SK-MEL-5 (cell line): Measurements from ENCODE around the gene CCDC12. TPM values are rescaled to one million over a fixed set of nuclear protein-coding genes. Genes with fewer than 3 reads are reported as not detected.

ENCODE experiments used
- DNase-seq: peaks from one replicate; pipeline ENCODE4 v3.0.0-alpha.2; 2016; ENCODE audit warnings: low read depth, low spot score
- in situ Hi-C: cut with HindIII; loops from 2 replicates; pipeline ENCODE4 v1.10.0; 2016; ENCODE audit warnings: low sequenced_read_pairs, high pct_unique_total_duplicates, low pct_unique_long_range_greater_than_20kb
- total RNA-seq: library from RNA; depleted of rRNA; stranded (reverse); fragments of >200 nt; shearing (Covaris generic); gene quantifications from 2 replicates; pipeline ENCODE4 v1.2.3, GENCODE V29; 2014

CCDC12 gene
- total RNA-seq, 1 experiment from 2014 or later: 24.6 TPM

GRCh38 chr3:46908294-46908985, 68.1 kb downstream of the CCDC12 start:
- DNase-seq: no peak
- in situ Hi-C loops: no loop called here

GRCh38 chr3:46907960-46908293, 68.6 kb downstream of the CCDC12 start:
- no peak for DNase-seq
- in situ Hi-C loops: no loop called here

- no peak for DNase-seq
- in situ Hi-C loops: no loop called here
These were observed 69.3 kb downstream of the CCDC12 start for GRCh38 chr3:46907271-46907670.

GRCh38 chr3:46906471-46907058, 70.0 kb downstream of the CCDC12 start:
- DNase-seq: no peak
- in situ Hi-C loops: no loop called here

- in situ Hi-C loops: no loop called here
- no peak for DNase-seq
These were observed 70.7 kb downstream of the CCDC12 start for GRCh38 chr3:46905661-46906451.

- in situ Hi-C loops: no loop called here
- no peak for DNase-seq
These were observed 71.4 kb downstream of the CCDC12 start for GRCh38 chr3:46905213-46905560.

GRCh38 chr3:46904303-46905212, 72.0 kb downstream of the CCDC12 start:
- DNase-seq: no peak
- in situ Hi-C loops: no loop called here

GRCh38 chr3:46903341-46904302, 72.9 kb downstream of the CCDC12 start:
- no peak for DNase-seq
- in situ Hi-C loops: no loop called here

GRCh38 chr3:46902188-46902631, 74.3 kb downstream of the CCDC12 start:
- in situ Hi-C loops: no loop called here
- no peak for DNase-seq

- DNase-seq: no peak
- in situ Hi-C loops: no loop called here
These were observed 74.9 kb downstream of the CCDC12 start for GRCh38 chr3:46901591-46902187.

GRCh38 chr3:46901061-46901460, 75.5 kb downstream of the CCDC12 start:
- no peak for DNase-seq
- in situ Hi-C loops: no loop called here

GRCh38 chr3:46900356-46900755, 76.2 kb downstream of the CCDC12 start:
- in situ Hi-C loops: no loop called here
- DNase-seq: no peak

- in situ Hi-C loops: no loop called here
- no peak for DNase-seq
These were observed 76.6 kb downstream of the CCDC12 start for GRCh38 chr3:46900007-46900292.

- DNase-seq: no peak
- in situ Hi-C loops: no loop called here
These were observed 77.2 kb downstream of the CCDC12 start for GRCh38 chr3:46899151-46900006.

- in situ Hi-C loops: no loop called here
- DNase-seq: no peak
These were observed 78.0 kb downstream of the CCDC12 start for GRCh38 chr3:46898321-46899150.
